Caco-2 (cell line): ENCODE measurements around the gene LDAH. TPM values are rescaled to one million over a fixed set of nuclear protein-coding genes. Genes with fewer than 3 reads are reported as not detected.

Experiments used
- Bru-seq: library from RNA; stranded (reverse); fragments of 400-500 nt; gene quantifications from one replicate; lab custom pipeline; 2021; lab: Mats Ljungman, UMichigan
- BruChase-seq, 2 experiments: library from RNA; stranded (reverse); fragments of 400-500 nt; gene quantifications; one replicate each; lab custom pipeline; 2021; lab: Mats Ljungman, UMichigan
- BruUV-seq: library from RNA; stranded (reverse); fragments of 400-500 nt; replicated peaks from 2 replicates; lab custom pipeline; 2021; lab: Mats Ljungman, UMichigan
- CTCF ChIA-PET: fragments of 300-600 bp; sonication (Branson Sonifier 250); formaldehyde crosslinking; loops from one replicate; lab custom pipeline; 2022; ENCODE audit warnings: antibody characterized with exemption; lab: Charles Lee
- POLR2A ChIA-PET: fragments of 300-600 bp; sonication (Branson Sonifier 250); formaldehyde crosslinking; loops from one replicate; lab custom pipeline; 2022; ENCODE audit warnings: antibody characterized with exemption; lab: Charles Lee
- DNase-seq, 2 experiments: peaks; one replicate each; pipeline versions ENCODE4 v3.0.0 to v3.0.0-alpha.2; 2020 to 2022
- H3K27me3 ChIP-seq: replicated peaks from 2 replicates; pipeline ENCODE4 v1.6.0; 2011; ENCODE audit warnings: low read length; ENCODE audit not compliant: control insufficient read depth, insufficient read depth
- H3K36me3 ChIP-seq: 2 replicates; pipeline ENCODE4 v1.5.1; 2011; ENCODE audit warnings: low read length; ENCODE audit not compliant: control insufficient read depth, insufficient read depth
- H3K4me1 ChIP-seq: fragments of 250-450 bp; sonication (Bioruptor Pico); 2 replicates; pipeline ENCODE4 v1.5.1; 2020; ENCODE audit warnings: mild to moderate bottlenecking
- H3K4me3 ChIP-seq: 2 replicates; pipeline ENCODE4 v1.5.1; 2011; ENCODE audit warnings: low read depth, mild to moderate bottlenecking, control low read depth, low read length
- H3K9me3 ChIP-seq: fragments of 250-450 bp; sonication (Bioruptor Pico); 2 replicates; pipeline ENCODE4 v1.5.1; 2020; ENCODE audit warnings: mild to moderate bottlenecking, moderate library complexity
- H3K27ac Mint-ChIP-seq: one replicate; pipeline ENCODE4 v1.8.0; 2022; ENCODE audit warnings: mixed read lengths; ENCODE audit not compliant: unreplicated experiment
- H3K27me3 Mint-ChIP-seq: one replicate; pipeline ENCODE4 v1.8.0; 2022; ENCODE audit warnings: mixed read lengths; ENCODE audit not compliant: insufficient read depth, unreplicated experiment
- H3K36me3 Mint-ChIP-seq: one replicate; pipeline ENCODE4 v1.8.0; 2022; ENCODE audit warnings: mild to moderate bottlenecking, mixed read lengths; ENCODE audit not compliant: insufficient read depth, unreplicated experiment
- H3K4me1 Mint-ChIP-seq: one replicate; pipeline ENCODE4 v1.8.0; 2022; ENCODE audit warnings: low read depth, mixed read lengths; ENCODE audit not compliant: unreplicated experiment
- H3K4me3 Mint-ChIP-seq: one replicate; pipeline ENCODE4 v1.8.0; 2022; ENCODE audit warnings: mild to moderate bottlenecking, moderate library complexity, mixed read lengths; ENCODE audit not compliant: unreplicated experiment
- H3K9me3 Mint-ChIP-seq: one replicate; pipeline ENCODE4 v1.8.0; 2022; ENCODE audit warnings: mixed read lengths; ENCODE audit not compliant: unreplicated experiment
- CTCF ChIP-seq, 2 experiments: fragments of 200-600 bp in 1 of 2; IDR thresholded peaks; 1 replicate in 1 of 2; 2 replicates in 1 of 2; pipeline versions ENCODE4 v1.5.1 to v1.8.0; 2011 to 2022; ENCODE audit warnings: antibody characterized with exemption in 1 of 2, control low read depth in 1 of 2, inconsistent platforms in 1 of 2, low read depth in 1 of 2, low read length in 1 of 2, mild to moderate bottlenecking in 1 of 2, moderate library complexity in 1 of 2; ENCODE audit not compliant: insufficient read depth in 1 of 2, severe bottlenecking in 1 of 2, unreplicated experiment in 1 of 2
- intact Hi-C: fragments of 100-400 bp; cut with micrococcal nuclease; formaldehyde crosslinking; loops from one replicate; pipeline ENCODE4 v1.10.0; 2022; ENCODE audit not compliant: unreplicated experiment
- long read RNA-seq: library from polyadenylated mRNA; stranded (forward); transcript quantifications from one replicate; pipeline ENCODE4 v2.0.0, GENCODE V29; 2022
- total RNA-seq: library from RNA; stranded (reverse); gene quantifications from 2 replicates; pipeline ENCODE4 v1.2.3, GENCODE V29; 2022

Gene LDAH
- total RNA-seq (37.2 and 40.5 TPM in 2 replicates), Bru-seq, nascent RNA (percentile 86 among the genes with signal in this experiment), BruChase-seq, experiment 1, labeled RNA remaining after a 2-hour chase (percentile 71 among the genes with signal in this experiment), BruChase-seq, experiment 2, labeled RNA remaining after a 6-hour chase (percentile 68 among the genes with signal in this experiment)
- long read RNA-seq, transcript LDAH-201 (7 exons, 2,907 nt) = major isoform, 27 of 56 reads
- long read RNA-seq, partial matches to known transcripts = 3 of 56 reads
- long read RNA-seq, other reads (novel, unspliced or antisense) = 16 of 56 reads

GRCh38 chr2:20822535-20823490 is at the start of gene LDAH:
Gene LDAH (minus strand): TSS chr2:20823101. CDS start chr2:20801463, 21,638 bp downstream.
- Histone ChIP-seq H3K4me3 (peak within 1 kb of the TSS; percentile 83), H3K27me3 (no peaks in the 10 kb centered on the region), H3K9me3 (no peaks in the 10 kb centered on the region), H3K36me3 (no peaks in the 10 kb centered on the region), H3K4me1 (peaks cover 13% of the 10 kb centered on the region)
- POLR2A ChIA-PET = interaction anchor here (0.6 to 2.3 kb wide), 4 partner anchors 20 to 147 kb away, joined by 3 to 7 read pairs (median 4); no protein-coding TSS in a partner anchor
- peak within 1 kb of the TSS; percentile 99 for H3K27ac Mint-ChIP-seq
- no peaks in the 10 kb centered on the region for H3K27me3 Mint-ChIP-seq
- TSS peak; percentile 66 for BruUV-seq
- CTCF ChIA-PET = interaction anchor here (0.5 to 2.9 kb wide), 7 partner anchors 42 to 429 kb away, joined by 3 to 12 read pairs (median 3); no protein-coding TSS in a partner anchor
- intact Hi-C loops = loop anchor here (1.0 to 5.0 kb wide), 4 partner anchors 42 to 376 kb away; partner anchors contain the start of gene RHOB
- peaks cover 5% of the 10 kb centered on the region for H3K4me1 Mint-ChIP-seq
- no peak for TF ChIP-seq CTCF (IDR thresholded peaks at IDR 0.05; ENCODE audit: insufficient read depth in 1 of 2, low read depth in 1 of 2, low read length in 1 of 2, severe bottlenecking in 1 of 2, unreplicated experiment in 1 of 2)
- peaks cover 17% of the 10 kb centered on the region for H3K36me3 Mint-ChIP-seq
- peak within 1 kb of the TSS; percentile 98 for H3K4me3 Mint-ChIP-seq
- DNase-seq = peak; percentile 94 to 95
- H3K9me3 Mint-ChIP-seq = no peaks in the 10 kb centered on the region

- H3K4me1 Mint-ChIP-seq = no peaks in the 10 kb centered on the region
- H3K27me3 ChIP-seq = no peaks in the 10 kb centered on the region
- H3K27me3 Mint-ChIP-seq = peaks cover 6% of the 10 kb centered on the region
- BruUV-seq = no TSS peak
- no peaks in the 10 kb centered on the region for H3K36me3 ChIP-seq
- intact Hi-C loops = no loop called here
- H3K9me3 Mint-ChIP-seq = no peaks in the 10 kb centered on the region
- no peak for DNase-seq
- H3K4me1 ChIP-seq = no peaks in the 10 kb centered on the region; the same call in 1 of the 2 replicates
- POLR2A ChIA-PET = no interaction called here
- H3K9me3 ChIP-seq = no peaks in the 10 kb centered on the region; the same call in 1 of the 2 replicates
- no peak for TF ChIP-seq CTCF (IDR thresholded peaks at IDR 0.05; ENCODE audit: insufficient read depth in 1 of 2, low read depth in 1 of 2, low read length in 1 of 2, severe bottlenecking in 1 of 2, unreplicated experiment in 1 of 2)
- CTCF ChIA-PET = no interaction called here
- H3K4me3 Mint-ChIP-seq = no peak overlapping the region
- H3K4me3 ChIP-seq = no peak overlapping the region
- no peaks in the 10 kb centered on the region for H3K36me3 Mint-ChIP-seq
- no peak overlapping the region for H3K27ac Mint-ChIP-seq
Observed at GRCh38 chr2:20868377-20868776, 45.5 kb upstream of the LDAH start.

- no peak overlapping the region for H3K4me3 Mint-ChIP-seq
- BruUV-seq = no TSS peak
- CTCF ChIA-PET = no interaction called here
- Histone ChIP-seq H3K4me3 (no peak overlapping the region), H3K27me3 (no peaks in the 10 kb centered on the region), H3K4me1 (no peaks in the 10 kb centered on the region), H3K36me3 (no peaks in the 10 kb centered on the region), H3K9me3 (no peaks in the 10 kb centered on the region)
- H3K9me3 Mint-ChIP-seq = no peaks in the 10 kb centered on the region
- H3K27me3 Mint-ChIP-seq = no peaks in the 10 kb centered on the region
- no peak for DNase-seq
- no peaks in the 10 kb centered on the region for H3K36me3 Mint-ChIP-seq
- no peaks in the 10 kb centered on the region for H3K4me1 Mint-ChIP-seq
- no peak for TF ChIP-seq CTCF (IDR thresholded peaks at IDR 0.05; ENCODE audit: insufficient read depth in 1 of 2, low read depth in 1 of 2, low read length in 1 of 2, severe bottlenecking in 1 of 2, unreplicated experiment in 1 of 2)
- POLR2A ChIA-PET = no interaction called here
- intact Hi-C loops = no loop called here
- H3K27ac Mint-ChIP-seq = no peak overlapping the region
Observed at GRCh38 chr2:20862850-20863249, 39.9 kb upstream of the LDAH start.
